Measurements from ENCODE around the gene SIK3. TPM values are rescaled to one million over a fixed set of nuclear protein-coding genes. Genes with fewer than 3 reads are reported as not detected.

The SIK3 gene
- total RNA-seq, 1 donor from 2014 or later = 61.0 TPM

DNA sequence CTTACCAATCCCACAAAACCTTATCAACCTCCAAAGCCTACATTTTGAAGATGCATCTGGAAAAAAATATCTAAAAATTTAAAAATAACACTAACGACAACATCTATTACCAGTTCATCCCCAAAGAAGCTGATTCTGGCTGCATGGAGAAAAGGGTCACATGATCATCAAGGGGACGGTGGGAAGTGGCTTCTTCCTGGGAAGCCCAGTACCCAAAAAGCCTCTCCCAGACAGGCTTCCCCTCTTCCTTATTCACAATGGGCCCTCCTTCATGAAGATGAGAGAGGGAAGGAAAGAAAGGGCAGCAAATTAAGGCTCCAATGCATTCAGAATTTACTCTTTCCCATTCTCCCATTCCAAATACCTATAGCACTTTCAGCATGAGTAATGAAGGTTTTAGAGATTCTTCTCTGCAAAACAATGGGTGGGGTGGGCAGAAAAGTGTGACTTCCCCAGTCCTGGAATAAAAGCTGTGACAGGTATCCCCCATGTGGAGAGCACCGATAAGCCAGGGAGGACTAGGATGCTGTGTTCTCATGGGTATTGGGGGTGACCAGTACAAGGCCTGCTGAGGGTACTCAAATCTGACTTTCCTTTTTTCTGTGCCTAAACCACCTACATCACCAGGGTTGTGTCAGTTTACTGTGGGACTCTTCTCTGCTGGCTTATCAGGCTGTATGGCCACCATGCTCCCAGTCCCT lies 88.2 kb downstream of the SIK3 start:
- DNase-seq (ENCODE audit: low spot score, unreplicated experiment) = no peak
- Mint-ChIP-seq H3K27ac (no peak overlapping the region), H3K27me3 (no peaks in the 10 kb centered on the region), H3K4me3 (ENCODE audit: low read depth) (no peak overlapping the region), H3K9me3 (ENCODE audit: low read depth) (no peaks in the 10 kb centered on the region), H3K36me3 (ENCODE audit: insufficient read depth) (no peaks in the 10 kb centered on the region), H3K4me1 (ENCODE audit: low read depth) (peaks cover 7% of the 10 kb centered on the region)
- no peak for TF ChIP-seq CTCF (IDR thresholded peaks at IDR 0.05; ENCODE audit: unreplicated experiment)

- Mint-ChIP-seq H3K9me3 (ENCODE audit: low read depth) (no peaks in the 10 kb centered on the region), H3K4me3 (ENCODE audit: low read depth) (no peak overlapping the region), H3K27me3 (no peaks in the 10 kb centered on the region), H3K27ac (no peak overlapping the region), H3K36me3 (ENCODE audit: insufficient read depth) (peaks cover 2% of the 10 kb centered on the region), H3K4me1 (ENCODE audit: low read depth) (peaks cover 31% of the 10 kb centered on the region)
- TF ChIP-seq CTCF (IDR thresholded peaks at IDR 0.05; ENCODE audit: unreplicated experiment) = no peak
- DNase-seq (ENCODE audit: low spot score, unreplicated experiment) = no peak
These were observed 92.5 kb downstream of the SIK3 start for GRCh38 chr11:117005758-117006157.

DNA sequence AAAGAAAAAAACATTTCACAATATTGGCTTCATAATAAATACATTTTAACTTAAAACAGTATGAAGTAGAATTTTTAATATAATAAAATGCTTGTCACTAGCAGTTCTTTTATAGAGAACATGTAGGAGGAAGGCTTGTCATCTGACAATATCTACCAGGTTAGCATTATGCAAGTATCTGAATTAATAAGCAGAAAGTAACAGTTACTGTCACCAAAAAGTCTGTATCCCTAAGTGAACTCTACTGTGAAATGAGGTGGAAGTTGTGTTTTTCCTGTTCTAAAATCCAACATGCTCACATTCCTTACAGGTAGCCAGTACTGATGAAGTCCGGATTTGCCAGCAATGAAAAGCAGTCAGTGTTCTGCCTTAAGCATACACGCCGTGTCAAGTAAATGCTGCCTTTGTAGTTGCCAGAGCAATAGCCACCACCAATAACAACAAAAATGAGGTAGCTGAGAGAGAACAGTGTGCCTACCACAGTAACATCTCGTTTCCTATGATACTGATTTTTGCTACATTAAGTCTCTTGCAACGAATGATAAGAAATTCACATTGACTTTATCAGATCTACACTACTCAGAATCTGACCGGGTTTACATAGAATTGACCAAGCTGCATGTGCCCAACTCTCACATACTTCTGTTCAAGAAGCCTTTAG lies 95.5 kb downstream of the SIK3 start:
- H3K27me3 Mint-ChIP-seq = no peaks in the 10 kb centered on the region
- no peak for TF ChIP-seq CTCF (IDR thresholded peaks at IDR 0.05; ENCODE audit: unreplicated experiment)
- no peaks in the 10 kb centered on the region for H3K9me3 Mint-ChIP-seq (ENCODE audit: low read depth)
- no peak overlapping the region for H3K4me3 Mint-ChIP-seq (ENCODE audit: low read depth)
- DNase-seq (ENCODE audit: low spot score, unreplicated experiment) = no peak
- H3K36me3 Mint-ChIP-seq (ENCODE audit: insufficient read depth) = peaks cover 2% of the 10 kb centered on the region
- H3K27ac Mint-ChIP-seq = peak overlapping the region; percentile 69
- H3K4me1 Mint-ChIP-seq (ENCODE audit: low read depth) = peaks cover 33% of the 10 kb centered on the region

DNA sequence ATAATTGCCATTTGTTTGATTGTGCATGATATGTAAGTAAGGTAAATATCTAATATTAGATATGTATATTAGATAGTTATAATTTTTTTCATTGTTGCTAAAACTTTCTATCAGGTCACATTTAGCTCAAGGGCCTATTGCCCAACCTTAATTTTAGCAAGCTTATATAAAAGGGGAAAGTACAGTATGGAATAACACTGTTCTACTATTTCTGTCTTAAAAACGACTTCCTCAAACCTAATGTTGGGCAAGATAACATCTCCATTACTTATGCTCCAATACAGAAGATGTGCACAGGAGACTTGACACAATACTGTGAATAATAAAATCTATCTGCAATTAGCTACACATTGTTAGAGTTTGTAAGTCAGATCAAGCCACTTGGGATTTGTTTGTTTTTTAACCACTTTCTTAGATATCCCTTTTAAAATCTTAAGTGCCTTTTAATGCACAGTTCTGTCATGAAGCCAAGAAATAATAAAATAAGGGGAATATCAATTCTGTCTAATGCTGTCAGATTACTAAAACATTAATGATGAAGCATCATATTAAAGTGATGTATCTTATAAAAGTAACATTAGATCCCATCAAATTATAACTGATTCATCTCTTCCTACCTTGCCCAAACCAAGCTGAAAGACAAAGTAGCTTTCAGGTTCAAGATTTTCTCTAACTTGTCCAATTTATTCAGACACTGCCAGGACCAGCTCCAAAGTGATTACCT lies 98.1 kb downstream of the SIK3 start:
- no peaks in the 10 kb centered on the region for H3K9me3 Mint-ChIP-seq (ENCODE audit: low read depth)
- H3K27me3 Mint-ChIP-seq = no peaks in the 10 kb centered on the region
- no peak for TF ChIP-seq CTCF (IDR thresholded peaks at IDR 0.05; ENCODE audit: unreplicated experiment)

DNA sequence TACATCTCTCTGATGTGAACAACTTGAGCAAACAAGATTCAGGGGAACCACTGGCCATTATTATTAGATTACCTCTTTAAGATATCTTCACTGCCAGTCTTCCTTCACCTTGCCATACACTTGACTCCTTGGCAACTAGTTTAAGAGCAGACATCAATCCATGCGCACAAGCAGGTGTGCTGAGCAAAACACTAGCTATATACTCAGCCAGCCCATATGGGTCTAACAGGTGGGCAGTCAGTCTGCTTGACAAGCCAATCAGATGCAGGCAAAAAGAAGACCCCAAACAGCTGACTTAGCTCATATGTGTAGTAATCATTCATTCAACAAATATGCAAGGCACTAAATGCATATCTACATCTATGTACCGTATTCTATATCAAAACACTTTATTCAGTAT lies 101.2 kb downstream of the SIK3 start:
- Mint-ChIP-seq H3K27ac (no peak overlapping the region), H3K9me3 (ENCODE audit: low read depth) (no peaks in the 10 kb centered on the region), H3K4me3 (ENCODE audit: low read depth) (no peak overlapping the region), H3K36me3 (ENCODE audit: insufficient read depth) (peaks cover 2% of the 10 kb centered on the region), H3K4me1 (ENCODE audit: low read depth) (peaks cover 21% of the 10 kb centered on the region), H3K27me3 (no peaks in the 10 kb centered on the region)
- no peak for TF ChIP-seq CTCF (IDR thresholded peaks at IDR 0.05; ENCODE audit: unreplicated experiment)
- no peak for DNase-seq (ENCODE audit: low spot score, unreplicated experiment)

More for the DNA sequence above, 98.1 kb downstream of the SIK3 start:
- no peak overlapping the region for H3K4me3 Mint-ChIP-seq (ENCODE audit: low read depth)
- no peak overlapping the region for H3K27ac Mint-ChIP-seq
- H3K36me3 Mint-ChIP-seq (ENCODE audit: insufficient read depth) = peaks cover 2% of the 10 kb centered on the region
- peaks cover 29% of the 10 kb centered on the region for H3K4me1 Mint-ChIP-seq (ENCODE audit: low read depth)
- no peak for DNase-seq (ENCODE audit: low spot score, unreplicated experiment)
